GM21390 (cell line): ENCODE measurements around the gene SLC24A3.

ENCODE experiments used
- ATAC-seq: cut with Tn5 transposase; IDR thresholded peaks from one replicate; pipeline ENCODE4 v1.9.1; 2021; ENCODE audit not compliant: unreplicated experiment

SLC24A3 gene

DNA sequence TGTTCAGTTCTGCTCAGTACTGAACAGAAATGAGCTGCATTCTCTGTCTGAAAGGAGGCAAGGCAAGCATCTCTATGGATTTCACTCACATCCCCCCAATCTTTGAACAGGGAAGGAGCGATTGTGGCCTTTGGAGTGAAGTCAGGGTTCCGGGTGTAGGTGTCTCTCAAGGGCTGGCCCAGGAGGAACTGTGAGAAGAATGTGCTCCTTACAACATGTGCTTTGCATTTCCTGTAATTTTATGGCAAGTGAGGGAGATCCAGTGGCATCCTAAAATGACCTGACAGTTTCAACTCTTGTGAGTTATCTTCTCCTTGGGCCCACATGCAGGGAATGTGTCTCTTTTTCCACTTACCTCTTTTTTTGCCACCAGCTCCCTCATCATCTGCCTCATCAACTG lies 482.6 kb downstream of the SLC24A3 start:
- no peak for ATAC-seq

DNA sequence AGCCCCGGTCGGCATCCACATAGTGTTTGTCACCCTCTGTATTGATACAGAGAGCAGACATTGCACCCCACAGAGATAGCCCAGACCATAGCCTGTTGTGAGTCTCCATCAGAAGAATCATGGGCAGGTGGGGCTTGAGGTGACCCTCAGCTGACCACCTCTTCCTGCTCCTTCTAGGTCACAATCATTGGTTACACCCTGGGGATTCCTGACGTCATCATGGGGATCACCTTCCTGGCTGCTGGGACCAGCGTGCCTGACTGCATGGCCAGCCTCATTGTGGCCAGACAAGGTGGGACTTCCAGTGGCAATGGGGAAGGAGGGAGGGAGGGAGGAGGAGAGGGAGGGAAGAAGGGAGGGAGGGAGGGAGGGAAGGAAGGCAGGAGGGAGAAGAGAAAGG lies 484.2 kb downstream of the SLC24A3 start:
- no peak for ATAC-seq

GRCh38 chr20:19697415-19697814 lies 485.0 kb downstream of the SLC24A3 start:
- no peak for ATAC-seq

DNA sequence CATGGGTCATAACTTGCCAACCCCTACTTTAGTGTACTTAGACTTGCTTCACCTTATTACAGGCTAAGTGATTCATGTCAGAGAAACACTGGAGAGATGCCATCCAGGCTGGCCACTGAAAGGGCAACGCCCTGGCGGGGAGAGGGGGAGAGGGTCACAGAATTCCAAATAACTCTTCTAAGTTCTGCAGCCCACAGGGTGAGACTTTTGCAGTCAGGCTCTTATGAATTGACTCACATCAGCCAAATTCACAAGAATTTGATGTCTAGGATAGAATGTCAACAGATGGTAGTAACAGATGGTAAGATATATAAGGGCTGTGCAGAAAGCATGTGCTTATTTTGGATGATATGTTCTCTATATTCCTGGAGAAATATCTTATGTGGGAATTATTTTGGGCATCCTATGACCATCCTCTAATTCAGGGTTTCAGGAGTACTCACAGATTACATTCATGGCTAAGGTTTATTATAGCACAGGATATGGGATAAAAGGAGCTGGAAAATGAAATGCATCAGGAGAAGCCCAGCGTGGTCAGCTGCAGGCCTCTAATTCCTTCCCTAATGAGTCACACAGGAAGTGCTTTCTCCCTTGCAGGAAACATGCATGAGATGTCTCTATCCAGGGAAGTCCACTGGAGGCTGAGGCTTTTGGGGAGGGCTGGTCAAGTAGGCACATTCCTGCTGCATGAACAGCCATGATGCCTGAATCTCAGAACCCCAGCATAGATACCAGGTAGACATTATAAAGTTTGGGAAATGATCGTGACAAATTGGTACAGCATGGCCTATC lies 486.9 kb downstream of the SLC24A3 start:
- no peak for ATAC-seq

DNA sequence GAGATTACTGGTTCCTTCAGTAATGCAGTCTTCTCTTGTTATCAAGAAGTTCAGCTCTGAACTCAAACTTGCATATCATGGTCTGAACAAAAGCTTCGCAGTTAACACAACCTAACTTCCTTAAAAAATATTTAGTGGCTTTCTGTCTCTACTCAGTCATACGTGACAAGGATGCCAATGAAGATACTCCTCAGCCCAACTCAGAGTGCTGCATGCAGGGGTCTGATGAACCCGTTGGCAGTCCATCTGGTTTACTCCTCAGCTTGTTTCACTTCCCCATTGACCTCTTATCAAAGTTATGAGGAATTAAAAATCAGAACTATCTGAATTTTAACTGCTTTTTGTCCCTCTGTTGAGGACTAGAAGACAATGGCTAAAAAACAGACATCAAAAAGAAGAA lies 489.0 kb downstream of the SLC24A3 start:
- no peak for ATAC-seq

DNA sequence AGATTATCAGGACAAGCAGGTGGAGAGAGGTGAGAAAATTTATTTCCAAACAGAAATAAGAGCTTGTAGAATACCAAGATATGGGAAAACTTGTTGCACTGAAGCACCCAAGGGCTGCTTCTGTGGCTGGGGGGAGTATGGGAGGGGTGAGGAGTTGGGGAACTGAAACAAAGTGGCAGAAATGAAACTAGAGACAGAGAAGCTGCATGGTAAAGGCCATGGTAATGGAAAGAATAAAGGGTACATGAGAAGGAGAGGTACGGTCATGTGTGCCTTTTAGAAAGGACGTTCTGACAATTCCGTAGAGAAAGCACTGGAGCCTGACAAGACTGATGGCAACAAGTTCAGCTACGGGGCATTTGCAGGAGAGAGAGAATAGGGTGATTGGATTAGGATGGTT lies 494.0 kb downstream of the SLC24A3 start:
- peak; percentile 78 for ATAC-seq

DNA sequence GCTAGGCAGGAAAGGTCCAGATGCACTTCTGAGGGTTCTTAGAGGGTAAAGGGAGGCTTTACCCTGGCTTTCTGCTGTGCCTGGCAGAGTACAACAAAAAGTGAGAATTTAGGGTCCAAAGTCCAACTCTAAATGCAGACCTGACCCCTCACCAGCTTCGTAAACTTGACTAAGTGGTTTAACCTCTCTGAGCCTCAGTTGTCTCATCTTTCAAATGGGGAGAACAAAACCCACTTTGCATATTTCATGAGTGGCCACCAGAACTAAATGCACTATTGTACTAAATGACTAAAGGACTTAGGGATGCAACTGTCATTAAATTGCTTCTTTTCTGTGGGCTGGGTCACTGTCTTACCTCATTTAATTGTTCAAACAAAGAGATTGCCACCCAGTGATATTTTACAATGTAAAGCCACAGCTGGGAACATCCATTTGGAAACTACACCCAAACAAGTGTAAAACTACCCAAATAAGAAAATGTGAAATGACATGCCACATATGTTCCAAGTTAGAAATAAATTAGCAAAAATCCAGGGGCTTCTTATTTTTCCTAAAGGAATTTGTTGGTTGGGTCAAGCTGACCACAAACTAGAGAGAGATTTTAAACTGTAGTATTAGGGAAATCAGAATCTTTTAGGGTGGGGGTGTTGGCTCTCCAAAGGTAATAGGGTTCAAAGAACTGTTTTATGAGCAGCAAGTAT lies 497.3 kb downstream of the SLC24A3 start:
- ATAC-seq = no peak

- no peak for ATAC-seq
Observed at GRCh38 chr20:19710336-19711120, 498.1 kb downstream of the SLC24A3 start.

DNA sequence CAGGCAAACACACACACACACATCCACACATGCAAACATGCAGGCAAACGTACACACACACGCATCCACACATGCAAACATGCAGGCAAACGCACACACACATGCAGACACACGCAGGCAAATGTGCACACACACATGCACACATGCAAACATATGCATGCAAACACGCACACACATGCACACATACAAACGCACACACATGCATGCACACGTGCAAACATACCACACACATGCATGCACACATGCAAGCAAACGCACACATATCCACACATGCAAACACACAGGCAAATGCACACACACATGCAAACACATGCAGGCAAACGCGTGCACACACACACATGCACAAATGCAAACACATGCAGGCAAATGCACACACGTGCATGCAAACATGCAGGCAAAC lies 498.7 kb downstream of the SLC24A3 start:
- ATAC-seq = no peak

GRCh38 chr20:19712721-19713260 lies 500.3 kb downstream of the SLC24A3 start:
- ATAC-seq = no peak

DNA sequence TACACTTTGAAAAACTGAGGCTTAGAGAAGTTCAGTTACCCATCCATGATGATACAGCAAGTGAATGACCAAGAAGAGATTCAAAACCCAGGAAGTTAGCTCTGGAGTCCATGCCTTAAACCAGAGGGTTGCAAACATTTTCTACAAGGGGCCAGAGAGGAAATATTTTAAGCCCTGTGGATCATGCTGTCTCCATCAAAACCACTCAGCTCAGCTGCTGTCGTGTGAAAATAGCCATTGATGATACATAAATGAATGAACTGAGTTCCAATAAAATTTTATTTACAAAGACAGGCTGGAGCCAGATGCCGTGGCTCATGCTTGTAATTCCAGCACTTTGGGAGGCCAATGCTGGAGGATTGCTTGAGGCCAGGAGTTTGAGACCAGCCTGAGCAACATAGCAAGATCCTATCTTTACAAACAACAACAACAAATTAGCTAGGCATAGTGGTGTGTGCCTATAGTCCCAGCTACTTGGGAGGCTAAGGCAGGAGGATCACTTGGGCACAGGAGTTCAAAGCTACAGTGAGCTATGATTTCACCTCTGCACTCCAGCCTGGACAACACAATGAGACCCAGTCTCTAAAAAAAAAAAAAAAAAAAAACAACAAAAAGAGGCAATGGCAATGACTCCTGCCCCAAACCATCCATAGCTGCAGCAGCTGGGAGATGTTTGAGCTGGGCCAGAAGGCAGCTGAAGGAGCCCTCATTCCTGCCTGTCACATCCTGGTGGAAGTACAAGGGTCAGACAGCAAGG lies 501.6 kb downstream of the SLC24A3 start:
- no peak for ATAC-seq

DNA sequence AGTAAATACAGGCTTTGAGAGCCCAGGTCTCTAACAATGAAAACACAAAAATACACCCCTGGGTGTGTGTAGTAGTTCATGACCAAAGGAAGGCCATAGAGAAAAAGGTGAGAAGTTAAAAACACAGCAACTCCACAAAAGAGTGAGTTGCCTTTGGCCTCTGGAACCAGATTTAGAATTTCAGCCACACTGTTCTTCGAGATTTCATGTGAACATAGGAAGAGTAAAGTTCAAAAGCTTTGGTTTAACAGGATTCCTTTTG lies 502.1 kb downstream of the SLC24A3 start:
- no peak for ATAC-seq

DNA sequence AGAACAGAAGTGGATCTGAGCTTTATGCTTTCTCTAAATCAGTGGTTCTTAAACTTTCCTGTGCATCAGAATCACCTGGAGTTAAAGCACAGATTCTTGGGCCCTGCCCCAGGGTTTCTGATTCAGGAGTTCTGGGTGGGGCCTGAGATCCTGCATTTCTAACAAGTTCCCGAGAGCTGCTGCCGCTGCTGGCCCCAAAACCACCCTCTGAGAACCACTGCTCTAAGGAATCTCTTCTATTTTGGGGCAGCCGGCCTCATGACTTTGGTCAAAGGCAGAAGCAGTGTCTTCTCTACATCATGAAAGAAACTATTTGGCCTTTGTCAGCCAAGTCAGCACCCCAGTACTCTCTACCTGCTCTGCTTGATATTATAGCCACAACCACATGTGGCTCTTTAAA lies 503.5 kb downstream of the SLC24A3 start:
- ATAC-seq = no peak

DNA sequence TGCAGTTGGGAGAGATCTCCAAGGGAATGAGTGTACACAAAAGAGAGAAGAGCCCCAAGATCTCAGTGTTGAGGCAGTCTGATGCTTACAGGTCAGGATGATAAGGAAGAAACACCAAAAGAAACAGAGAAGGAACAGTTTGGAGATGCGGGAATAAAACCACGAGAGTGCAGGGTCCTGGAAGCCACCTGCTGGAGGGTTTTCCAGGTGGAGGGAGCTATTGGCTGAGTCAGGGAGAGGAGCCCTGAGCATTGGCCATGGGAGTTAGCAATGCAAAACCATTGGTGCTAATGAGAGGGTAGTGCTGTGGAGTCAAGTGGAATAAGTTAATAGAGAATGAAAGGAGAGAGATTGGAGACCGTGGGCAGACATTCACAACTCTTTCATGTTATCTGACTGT lies 506.4 kb downstream of the SLC24A3 start:
- no peak for ATAC-seq

- ATAC-seq = no peak
Observed at GRCh38 chr20:19720991-19721390, 508.5 kb downstream of the SLC24A3 start.

DNA sequence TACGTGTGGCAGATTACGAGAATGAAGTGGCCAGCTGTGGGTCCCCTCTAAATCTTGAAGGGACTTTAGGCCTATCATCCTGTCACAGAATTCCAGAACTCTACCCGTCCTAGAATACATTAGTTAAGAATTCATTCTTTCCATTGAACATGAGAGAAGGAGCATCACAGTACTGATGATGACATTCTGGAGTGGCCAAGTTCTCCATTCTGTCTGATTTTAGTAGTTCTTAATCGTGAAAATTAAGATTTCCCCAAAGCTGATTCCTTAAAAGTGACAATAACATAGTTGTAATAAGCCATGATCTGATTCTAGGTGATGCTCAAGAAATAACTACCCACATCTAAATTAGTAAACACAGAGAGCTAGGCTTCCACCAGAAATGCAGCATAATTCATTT lies 510.6 kb downstream of the SLC24A3 start:
- no peak for ATAC-seq

DNA sequence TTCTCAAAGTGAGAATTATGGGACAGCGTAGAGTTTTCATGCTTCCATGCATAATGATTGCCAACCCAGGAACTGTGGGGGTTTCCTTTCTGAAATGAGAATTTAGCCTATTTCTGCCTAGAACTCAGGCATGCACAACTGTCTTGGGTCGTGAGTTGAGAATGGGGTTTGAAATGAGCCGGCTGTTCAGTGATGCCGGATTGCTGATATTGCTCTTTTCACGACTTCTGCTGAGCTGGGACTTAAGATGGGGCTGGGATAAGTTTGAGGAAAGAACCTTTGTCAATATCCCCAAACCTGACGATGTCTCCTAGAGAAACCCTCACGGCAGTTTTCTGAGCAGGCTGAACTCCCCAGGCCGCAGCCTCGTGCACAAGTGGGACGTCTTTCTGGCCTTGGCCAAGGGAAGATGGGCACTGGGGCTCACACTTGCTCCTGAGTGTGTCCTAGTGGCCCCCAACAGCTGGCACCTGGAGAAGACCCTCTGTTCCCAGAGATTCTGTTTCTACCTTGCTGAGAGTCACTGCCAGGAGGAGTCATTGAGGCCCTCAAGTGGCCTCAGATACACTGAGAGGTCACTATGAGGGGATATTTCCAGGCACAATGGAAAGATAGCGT lies 511.5 kb downstream of the SLC24A3 start:
- ATAC-seq = no peak

DNA sequence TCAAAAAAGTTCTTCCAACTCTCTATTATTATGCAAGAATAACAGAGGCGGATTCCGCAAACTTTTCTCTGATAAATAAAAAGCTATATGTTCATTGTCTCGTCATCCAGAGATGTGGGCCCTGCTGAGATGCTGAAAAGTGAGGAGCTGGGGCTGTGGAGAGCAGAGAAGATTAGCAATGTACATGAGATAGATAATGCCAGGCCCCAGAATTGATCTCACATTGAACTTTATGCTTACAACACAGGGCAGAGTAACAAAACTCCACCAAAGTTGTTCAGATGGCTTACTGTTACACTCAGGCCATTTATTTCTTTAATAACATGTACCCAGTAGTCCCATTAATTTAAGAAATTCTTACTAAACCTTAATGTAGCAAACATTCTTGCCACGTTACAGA lies 512.9 kb downstream of the SLC24A3 start:
- no peak for ATAC-seq

DNA sequence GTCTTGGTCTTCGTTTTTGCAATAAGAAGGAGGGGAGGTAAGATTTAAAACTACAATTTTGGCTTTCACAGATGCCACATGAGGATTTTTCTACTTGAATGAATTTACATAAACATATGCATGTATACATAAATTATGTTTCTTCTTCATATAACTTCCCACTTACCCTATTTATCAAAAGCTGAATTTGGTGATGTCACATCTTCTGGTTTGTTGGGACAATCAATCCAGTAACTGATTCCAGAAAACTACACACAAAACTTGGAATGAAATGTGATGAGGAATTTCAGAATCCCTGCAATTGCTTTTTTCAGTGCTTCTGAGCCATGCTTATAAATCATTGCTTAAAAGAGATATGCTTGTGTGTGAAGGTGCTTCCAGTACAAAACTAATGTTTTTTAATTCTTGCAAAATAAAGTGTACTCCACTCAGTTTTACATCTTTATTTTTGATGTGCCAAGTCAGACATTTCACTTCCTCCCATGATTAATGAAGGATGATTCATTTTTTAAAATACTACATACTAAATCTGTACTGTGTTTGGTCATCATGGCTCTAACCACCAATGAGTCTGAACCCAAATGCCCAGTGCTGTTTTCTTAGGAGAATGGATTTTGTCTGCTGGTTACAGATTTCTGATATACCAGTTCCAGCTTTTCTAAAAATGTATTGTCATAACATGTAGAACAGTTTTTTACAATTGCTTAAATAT lies 513.5 kb downstream of the SLC24A3 start:
- ATAC-seq = no peak

DNA sequence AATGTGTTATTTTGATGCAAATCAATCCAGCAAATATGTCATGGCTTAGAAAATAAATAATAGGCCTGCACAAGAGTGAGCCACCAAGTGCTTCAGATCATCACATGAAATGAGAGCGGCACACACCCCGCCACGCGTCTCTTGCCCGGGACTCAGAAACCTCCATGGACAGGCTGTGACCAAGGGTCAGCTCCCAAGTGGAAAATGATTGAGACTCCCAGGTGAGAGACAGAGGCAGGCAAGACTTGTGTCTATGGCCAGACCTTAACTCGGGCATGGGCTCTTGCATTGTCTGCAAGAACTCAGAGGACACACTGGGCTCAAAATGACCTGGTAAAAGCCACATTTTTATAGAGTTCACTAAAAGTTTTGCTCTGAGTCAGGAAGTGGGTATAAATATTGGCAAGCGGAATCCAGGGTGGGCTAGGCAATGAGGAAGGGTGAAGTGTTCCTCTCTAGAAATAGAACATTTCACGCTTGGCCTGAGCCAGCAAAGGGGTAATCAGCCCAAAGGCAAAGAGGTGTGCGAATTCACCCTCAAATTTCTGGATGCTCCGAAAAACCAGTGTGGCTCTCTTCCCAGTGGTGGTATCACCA lies 514.9 kb downstream of the SLC24A3 start:
- no peak for ATAC-seq
